ENCODE measurements around the gene DPH5. TPM values are rescaled to one million over a fixed set of nuclear protein-coding genes. Genes with fewer than 3 reads are reported as not detected.

DPH5 gene
- total and polyA plus RNA-seq, 2 donors (not counting 1 experiment from before 2014, with no cell fraction given): 33.0 to 42.5 TPM

- no peak overlapping the region for H2AFZ ChIP-seq (ENCODE audit: insufficient read depth, low read depth, low read length, poor library complexity, severe bottlenecking)
- Mint-ChIP-seq H3K27me3 (no peaks in the 10 kb centered on the region), H3K4me3 (no peak overlapping the region), H3K4me1 (peaks cover 2% of the 10 kb centered on the region), H3K9me3 (ENCODE audit: insufficient read depth) (no peaks in the 10 kb centered on the region), H3K27ac (no peak overlapping the region)
- no peak overlapping the region for H3K9ac ChIP-seq (ENCODE audit: low read length)
- no peaks in the 10 kb centered on the region for H4K20me1 ChIP-seq (ENCODE audit: control insufficient read depth, insufficient read depth, low read length, poor library complexity, severe bottlenecking)
- no peak overlapping the region for H3K4me2 ChIP-seq (replicated peaks; ENCODE audit: low read depth, low read length, poor library complexity, severe bottlenecking)
- no peak overlapping the region for H3K4me3 ChIP-seq (ENCODE audit: control extremely low read depth in 1 of 5, extremely low read depth in 1 of 5, insufficient read depth in 1 of 5, low read depth in 2 of 5, low read length in 4 of 5)
- H3K4me1 ChIP-seq (ENCODE audit: control insufficient read depth in 2 of 2, insufficient read depth in 2 of 2, low read length in 2 of 2): no peaks in the 10 kb centered on the region
- no peak for ATAC-seq (ENCODE audit: low read depth)
- DNase-seq: no peak
- no peaks in the 10 kb centered on the region for H3K79me2 ChIP-seq (ENCODE audit: control insufficient read depth, insufficient read depth, low read length)
- peaks cover 12 to 24% of the 10 kb centered on the region in 2 experiments for H3K36me3 ChIP-seq (replicated peaks in 1 of 2; ENCODE audit: control extremely low read depth in 1 of 2, control insufficient read depth in 1 of 2, extremely low read depth in 1 of 2, insufficient read depth in 2 of 2, low read length in 1 of 2)
- ChIA-PET POLR2A (no interaction called here), CTCF (interaction anchor here (0.9 to 1.7 kb wide), 4 partner anchors 12 to 299 kb away, joined by 3 to 5 read pairs (median 4); no protein-coding TSS in a partner anchor)
- no peaks in the 10 kb centered on the region for H3K27me3 ChIP-seq (replicated peaks in 1 of 4; ENCODE audit: control extremely low read depth in 1 of 4, control insufficient read depth in 3 of 4, insufficient read depth in 4 of 4, low read length in 3 of 4)
- H3K9me3 ChIP-seq (ENCODE audit: control extremely low read depth in 1 of 3, control insufficient read depth in 2 of 3, insufficient read depth in 1 of 3, low read length in 2 of 3): no peaks in the 10 kb centered on the region
- intact Hi-C loops (cut with micrococcal nuclease): no loop called here
- no peak overlapping the region for H3K27ac ChIP-seq (ENCODE audit: low read length in 2 of 2)
- WGBS (ENCODE audit: insufficient coverage): no CpG with 5 or more reads among the region's 2 CpGs
- TF ChIP-seq, protein P1, sequence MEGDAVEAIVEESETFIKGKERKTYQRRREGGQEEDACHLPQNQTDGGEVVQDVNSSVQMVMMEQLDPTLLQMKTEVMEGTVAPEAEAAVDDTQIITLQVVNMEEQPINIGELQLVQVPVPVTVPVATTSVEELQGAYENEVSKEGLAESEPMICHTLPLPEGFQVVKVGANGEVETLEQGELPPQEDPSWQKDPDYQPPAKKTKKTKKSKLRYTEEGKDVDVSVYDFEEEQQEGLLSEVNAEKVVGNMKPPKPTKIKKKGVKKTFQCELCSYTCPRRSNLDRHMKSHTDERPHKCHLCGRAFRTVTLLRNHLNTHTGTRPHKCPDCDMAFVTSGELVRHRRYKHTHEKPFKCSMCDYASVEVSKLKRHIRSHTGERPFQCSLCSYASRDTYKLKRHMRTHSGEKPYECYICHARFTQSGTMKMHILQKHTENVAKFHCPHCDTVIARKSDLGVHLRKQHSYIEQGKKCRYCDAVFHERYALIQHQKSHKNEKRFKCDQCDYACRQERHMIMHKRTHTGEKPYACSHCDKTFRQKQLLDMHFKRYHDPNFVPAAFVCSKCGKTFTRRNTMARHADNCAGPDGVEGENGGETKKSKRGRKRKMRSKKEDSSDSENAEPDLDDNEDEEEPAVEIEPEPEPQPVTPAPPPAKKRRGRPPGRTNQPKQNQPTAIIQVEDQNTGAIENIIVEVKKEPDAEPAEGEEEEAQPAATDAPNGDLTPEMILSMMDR (IDR thresholded peaks at IDR 0.05): no peak
- TF ChIP-seq EZH2 (IDR thresholded peaks at IDR 0.05; ENCODE audit: borderline replicate concordance, insufficient read depth, low read depth, low read length, poor library complexity, severe bottlenecking): no peak
These were observed 36.1 kb downstream of the DPH5 start for GRCh38 chr1:100989306-100990077.

GRCh38 chr1:100988121-100988520, 37.5 kb downstream of the DPH5 start:
- 78% methylated on average over 1 of the region's 3 CpGs for WGBS (ENCODE audit: insufficient coverage)
- no peaks in the 10 kb centered on the region for H4K20me1 ChIP-seq (ENCODE audit: control insufficient read depth, insufficient read depth, low read length, poor library complexity, severe bottlenecking)
- no peak overlapping the region for H3K4me3 Mint-ChIP-seq
- ATAC-seq (ENCODE audit: low read depth) (no peak), DNase-seq (no peak)
- H3K9ac ChIP-seq (ENCODE audit: low read length): no peak overlapping the region
- no peak overlapping the region for H3K27ac Mint-ChIP-seq
- no peak overlapping the region for H3K4me3 ChIP-seq (ENCODE audit: control extremely low read depth in 1 of 5, extremely low read depth in 1 of 5, insufficient read depth in 1 of 5, low read depth in 2 of 5, low read length in 4 of 5)
- ChIA-PET CTCF (interaction anchor here (0.5 to 1.7 kb wide), 5 partner anchors 15 to 300 kb away, joined by 3 to 5 read pairs (median 4); no protein-coding TSS in a partner anchor), POLR2A (no interaction called here)
- H3K4me2 ChIP-seq (replicated peaks; ENCODE audit: low read depth, low read length, poor library complexity, severe bottlenecking): no peak overlapping the region
- H3K79me2 ChIP-seq (ENCODE audit: control insufficient read depth, insufficient read depth, low read length): no peaks in the 10 kb centered on the region
- H3K27ac ChIP-seq (ENCODE audit: low read length in 2 of 2): no peak overlapping the region
- H3K27me3 Mint-ChIP-seq: no peaks in the 10 kb centered on the region
- no peaks in the 10 kb centered on the region for H3K9me3 ChIP-seq (ENCODE audit: control extremely low read depth in 1 of 3, control insufficient read depth in 2 of 3, insufficient read depth in 1 of 3, low read length in 2 of 3)
- TF ChIP-seq EZH2 (IDR thresholded peaks at IDR 0.05; ENCODE audit: borderline replicate concordance, insufficient read depth, low read depth, low read length, poor library complexity, severe bottlenecking): no peak
- TF ChIP-seq, protein P1 (IDR thresholded peaks at IDR 0.05): no peak
- H2AFZ ChIP-seq (ENCODE audit: insufficient read depth, low read depth, low read length, poor library complexity, severe bottlenecking): no peak overlapping the region
- H3K4me1 ChIP-seq (ENCODE audit: control insufficient read depth in 2 of 2, insufficient read depth in 2 of 2, low read length in 2 of 2): no peaks in the 10 kb centered on the region
- H3K4me1 Mint-ChIP-seq: no peaks in the 10 kb centered on the region
- H3K27me3 ChIP-seq (replicated peaks in 1 of 4; ENCODE audit: control extremely low read depth in 1 of 4, control insufficient read depth in 3 of 4, insufficient read depth in 4 of 4, low read length in 3 of 4): no peaks in the 10 kb centered on the region
- H3K9me3 Mint-ChIP-seq (ENCODE audit: insufficient read depth): no peaks in the 10 kb centered on the region
- intact Hi-C loops (cut with micrococcal nuclease): no loop called here
- peaks cover 17 to 24% of the 10 kb centered on the region in 2 experiments for H3K36me3 ChIP-seq (replicated peaks in 1 of 2; ENCODE audit: control extremely low read depth in 1 of 2, control insufficient read depth in 1 of 2, extremely low read depth in 1 of 2, insufficient read depth in 2 of 2, low read length in 1 of 2)
